Panc1 (cell line): Measurements from ENCODE around the gene GPC2. TPM values are rescaled to one million over a fixed set of nuclear protein-coding genes. Genes with fewer than 3 reads are reported as not detected.

Experiments used
- ATAC-seq: fragments of 200-7000 bp; cut with Tn5 transposase; 2 replicates; pipeline ENCODE4 v1.9.1; 2020; ENCODE audit warnings: mild to moderate bottlenecking, moderate library complexity
- BruUV-seq: library from RNA; stranded (reverse); fragments of 400-500 nt; replicated peaks from 2 replicates; lab custom pipeline; 2021; lab: Mats Ljungman, UMichigan
- CTCF ChIA-PET: fragments of 300-600 bp; sonication (Branson Sonifier 250); formaldehyde crosslinking; loops from one replicate; lab custom pipeline; 2022; ENCODE audit warnings: antibody characterized with exemption; lab: Charles Lee
- POLR2A ChIA-PET: fragments of 300-600 bp; sonication (Branson Sonifier 250); formaldehyde crosslinking; loops from one replicate; lab custom pipeline; 2022; ENCODE audit warnings: antibody characterized with exemption; lab: Charles Lee
- DNase-seq: peaks from one replicate; pipeline ENCODE4 v3.0.0-alpha.2; 2010; ENCODE audit warnings: low read depth, low spot score
- H3K27ac ChIP-seq: 2 replicates; pipeline ENCODE4 v1.5.1; 2011; ENCODE audit warnings: mild to moderate bottlenecking, low read length, inconsistent platforms
- H3K27me3 ChIP-seq: fragments of 200-500 bp; sonication (Bioruptor generic); 2 replicates; pipeline ENCODE4 v1.6.0; 2014; ENCODE audit warnings: low read length, inconsistent platforms; ENCODE audit not compliant: control insufficient read depth, insufficient read depth
- H3K36me3 ChIP-seq: fragments of 200-500 bp; sonication (Bioruptor generic); 2 replicates; pipeline ENCODE4 v1.5.1; 2014; ENCODE audit warnings: inconsistent platforms, mild to moderate bottlenecking, low read length, moderate library complexity; ENCODE audit not compliant: control insufficient read depth, insufficient read depth
- H3K4me1 ChIP-seq: 2 replicates; pipeline ENCODE4 v1.5.1; 2011; ENCODE audit warnings: inconsistent platforms, mild to moderate bottlenecking, low read length, moderate library complexity; ENCODE audit not compliant: control insufficient read depth, insufficient read depth
- H3K4me3 ChIP-seq, 2 experiments: 2 replicates each; pipeline ENCODE4 v1.5.1; 2011 to 2012; ENCODE audit warnings: low read depth in 2 of 2, low read length in 2 of 2, mild to moderate bottlenecking in 2 of 2, inconsistent platforms in 1 of 2, moderate library complexity in 1 of 2
- H3K9me3 ChIP-seq: fragments of 200-500 bp; sonication (Bioruptor generic); 2 replicates; pipeline ENCODE4 v1.5.1; 2014; ENCODE audit warnings: low read depth, mild to moderate bottlenecking, inconsistent platforms, low read length, moderate library complexity; ENCODE audit not compliant: control insufficient read depth, insufficient read depth
- CTCF ChIP-seq: fragments of 450-650 bp; IDR thresholded peaks from 2 replicates; pipeline ENCODE4 v1.5.1; 2017; ENCODE audit warnings: mild to moderate bottlenecking
- POLR2AphosphoS5 ChIP-seq: IDR thresholded peaks from 2 replicates; pipeline ENCODE4 v1.6.1; 2012; ENCODE audit warnings: mild to moderate bottlenecking, low read depth, low read length, moderate library complexity
- REST ChIP-seq, 2 experiments: IDR thresholded peaks; 2 replicates each; pipeline ENCODE4 v1.6.1; 2011 to 2012; ENCODE audit warnings: low read depth in 2 of 2, control low read depth in 1 of 2, low read length in 1 of 2, mild to moderate bottlenecking in 1 of 2, moderate library complexity in 1 of 2; ENCODE audit not compliant: insufficient read depth in 1 of 2
- SIN3A ChIP-seq: IDR thresholded peaks from 2 replicates; pipeline ENCODE4 v1.6.1; 2012; ENCODE audit warnings: low read depth, mild to moderate bottlenecking, low read length, moderate library complexity, borderline replicate concordance; ENCODE audit not compliant: insufficient read depth
- TCF7L2 ChIP-seq: IDR thresholded peaks from 2 replicates; pipeline ENCODE4 v1.6.1; 2011; ENCODE audit warnings: mild to moderate bottlenecking, low read depth, low read length, inconsistent platforms
- in situ Hi-C: cut with HindIII; loops from 2 replicates; pipeline ENCODE4 v1.10.0; 2016; ENCODE audit warnings: low sequenced_read_pairs, low pct_unique_long_range_greater_than_20kb
- intact Hi-C: fragments of 100-400 bp; cut with micrococcal nuclease; formaldehyde crosslinking; loops from one replicate; pipeline ENCODE4 v1.10.0; 2022; ENCODE audit not compliant: unreplicated experiment
- total RNA-seq: library from RNA; stranded (reverse); gene quantifications from one replicate; pipeline ENCODE4 v1.2.1, GENCODE V29; 2021; ENCODE audit not compliant: unreplicated experiment

Gene GPC2
- total RNA-seq, 1 experiment from 2014 or later: 7.9 TPM

- Histone ChIP-seq H3K4me1 (no peaks in the 10 kb centered on the region), H3K27me3 (no peaks in the 10 kb centered on the region; the same call in none of the 2 replicates), H3K27ac (no peak overlapping the region), H3K4me3 (no peak overlapping the region), H3K36me3 (no peaks in the 10 kb centered on the region), H3K9me3 (no peaks in the 10 kb centered on the region)
- no peak for ATAC-seq
- BruUV-seq: no TSS peak
- intact Hi-C loops (no loop called here), in situ Hi-C loops (no loop called here)
- ChIA-PET CTCF (interaction anchor here (0.5 to 0.6 kb wide), 2 partner anchors 32 to 78 kb away, joined by 5 to 10 read pairs; no protein-coding TSS in a partner anchor), POLR2A (interaction anchor here (1.2 kb wide), 1 partner anchor 83 kb away, joined by 3 read pairs; no protein-coding TSS in a partner anchor)
- no peak for TF ChIP-seq POLR2AphosphoS5
- DNase-seq: no peak
These were observed 33.6 kb upstream of the GPC2 start for GRCh38 chr7:100210805-100211204.

- no TSS peak for BruUV-seq
- no peaks in the 10 kb centered on the region for H3K9me3 ChIP-seq
- CTCF ChIA-PET: no interaction called here
- intact Hi-C loops (no loop called here), in situ Hi-C loops (no loop called here)
- no peaks in the 10 kb centered on the region; the same call in none of the 2 replicates for H3K27me3 ChIP-seq
- no peaks in the 10 kb centered on the region for H3K4me1 ChIP-seq
- no peak for TF ChIP-seq TCF7L2
- TF ChIP-seq CTCF: no peak
- TF ChIP-seq REST (IDR thresholded peaks at IDR 0.05; ENCODE audit: insufficient read depth in 1 of 2, low read depth in 2 of 2, low read length in 1 of 2): no peak
- no peak for TF ChIP-seq SIN3A
- TF ChIP-seq POLR2AphosphoS5: no peak
- H3K36me3 ChIP-seq: no peaks in the 10 kb centered on the region
- POLR2A ChIA-PET: no interaction called here
- no peak for ATAC-seq
- H3K4me3 ChIP-seq: no peak overlapping the region
- no peak for DNase-seq
- no peak overlapping the region for H3K27ac ChIP-seq
These were observed 32.3 kb upstream of the GPC2 start for GRCh38 chr7:100209493-100209892.

- no peaks in the 10 kb centered on the region for H3K4me1 ChIP-seq
- ATAC-seq: 0 out of 2 replicates have a peak, but pooled peaks have one; percentile 27
- CTCF ChIA-PET: no interaction called here
These were observed 31.8 kb upstream of the GPC2 start for GRCh38 chr7:100208911-100209408.

More at GRCh38 chr7:100208911-100209408, 31.8 kb upstream of the GPC2 start:
- BruUV-seq: no TSS peak
- Histone ChIP-seq H3K9me3 (no peaks in the 10 kb centered on the region), H3K27me3 (no peaks in the 10 kb centered on the region; the same call in none of the 2 replicates), H3K4me3 (no peak overlapping the region), H3K27ac (no peak overlapping the region), H3K36me3 (no peaks in the 10 kb centered on the region)
- in situ Hi-C loops (no loop called here), intact Hi-C loops (no loop called here)
- POLR2A ChIA-PET: no interaction called here
- TF ChIP-seq CTCF (no peak), SIN3A (no peak), REST (IDR thresholded peaks at IDR 0.05; ENCODE audit: insufficient read depth in 1 of 2, low read depth in 2 of 2, low read length in 1 of 2) (no peak), POLR2AphosphoS5 (no peak), TCF7L2 (no peak)
- no peak for DNase-seq
